Astrocyte of the spinal cord (primary cell): ENCODE data around the gene GRIN2A.

Experiments used
- DNase-seq: peaks from one replicate; pipeline ENCODE4 v3.0.0; 2011; ENCODE audit warnings: low read depth, low spot score
- H3K4me3 ChIP-seq: 2 replicates; pipeline ENCODE4 v1.5.1; 2011; ENCODE audit warnings: low read depth, mild to moderate bottlenecking, low read length, moderate library complexity
- in situ Hi-C: cut with HindIII; loops from 2 replicates; pipeline ENCODE4 v1.10.0; 2017; ENCODE audit warnings: low sequenced_read_pairs
- TF ChIP-seq, protein P1 (sequence below): IDR thresholded peaks from 2 replicates; pipeline ENCODE4 v1.5.1; 2012; ENCODE audit warnings: low read depth, mild to moderate bottlenecking, low read length, inconsistent platforms

GRIN2A gene

GRCh38 chr16:10224850-10225249 lies 42.6 kb upstream of the GRIN2A start:
- H3K4me3 ChIP-seq: no peak overlapping the region
- in situ Hi-C loops: no loop called here
- no peak for DNase-seq
- TF ChIP-seq, protein P1, sequence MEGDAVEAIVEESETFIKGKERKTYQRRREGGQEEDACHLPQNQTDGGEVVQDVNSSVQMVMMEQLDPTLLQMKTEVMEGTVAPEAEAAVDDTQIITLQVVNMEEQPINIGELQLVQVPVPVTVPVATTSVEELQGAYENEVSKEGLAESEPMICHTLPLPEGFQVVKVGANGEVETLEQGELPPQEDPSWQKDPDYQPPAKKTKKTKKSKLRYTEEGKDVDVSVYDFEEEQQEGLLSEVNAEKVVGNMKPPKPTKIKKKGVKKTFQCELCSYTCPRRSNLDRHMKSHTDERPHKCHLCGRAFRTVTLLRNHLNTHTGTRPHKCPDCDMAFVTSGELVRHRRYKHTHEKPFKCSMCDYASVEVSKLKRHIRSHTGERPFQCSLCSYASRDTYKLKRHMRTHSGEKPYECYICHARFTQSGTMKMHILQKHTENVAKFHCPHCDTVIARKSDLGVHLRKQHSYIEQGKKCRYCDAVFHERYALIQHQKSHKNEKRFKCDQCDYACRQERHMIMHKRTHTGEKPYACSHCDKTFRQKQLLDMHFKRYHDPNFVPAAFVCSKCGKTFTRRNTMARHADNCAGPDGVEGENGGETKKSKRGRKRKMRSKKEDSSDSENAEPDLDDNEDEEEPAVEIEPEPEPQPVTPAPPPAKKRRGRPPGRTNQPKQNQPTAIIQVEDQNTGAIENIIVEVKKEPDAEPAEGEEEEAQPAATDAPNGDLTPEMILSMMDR: no peak

DNA sequence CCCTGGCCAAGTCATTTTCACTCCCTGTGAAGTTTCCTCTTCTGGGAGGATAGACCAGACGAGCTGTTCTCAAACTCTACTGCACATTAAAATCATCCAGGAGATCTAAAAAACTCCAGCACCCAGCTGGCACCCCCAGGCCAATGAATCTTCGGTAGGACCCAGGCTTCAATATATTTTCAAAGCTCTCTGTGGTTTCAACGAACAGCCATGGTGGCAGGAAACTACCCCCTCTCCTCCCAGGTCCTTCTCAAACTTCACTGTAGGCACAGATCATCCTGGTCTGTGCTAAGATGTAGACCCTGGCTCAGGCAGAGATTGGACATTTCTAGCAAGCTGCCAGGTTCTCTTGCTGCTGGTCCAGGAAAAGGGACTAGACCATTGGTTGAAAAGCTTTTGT lies 38.7 kb upstream of the GRIN2A start:
- TF ChIP-seq, protein P1: no peak
- in situ Hi-C loops: no loop called here
- no peak for DNase-seq
- no peak overlapping the region for H3K4me3 ChIP-seq

GRCh38 chr16:10219742-10220141 lies 37.5 kb upstream of the GRIN2A start:
- in situ Hi-C loops: no loop called here
- H3K4me3 ChIP-seq: no peak overlapping the region
- no peak for DNase-seq
- TF ChIP-seq, protein P1: no peak

DNA sequence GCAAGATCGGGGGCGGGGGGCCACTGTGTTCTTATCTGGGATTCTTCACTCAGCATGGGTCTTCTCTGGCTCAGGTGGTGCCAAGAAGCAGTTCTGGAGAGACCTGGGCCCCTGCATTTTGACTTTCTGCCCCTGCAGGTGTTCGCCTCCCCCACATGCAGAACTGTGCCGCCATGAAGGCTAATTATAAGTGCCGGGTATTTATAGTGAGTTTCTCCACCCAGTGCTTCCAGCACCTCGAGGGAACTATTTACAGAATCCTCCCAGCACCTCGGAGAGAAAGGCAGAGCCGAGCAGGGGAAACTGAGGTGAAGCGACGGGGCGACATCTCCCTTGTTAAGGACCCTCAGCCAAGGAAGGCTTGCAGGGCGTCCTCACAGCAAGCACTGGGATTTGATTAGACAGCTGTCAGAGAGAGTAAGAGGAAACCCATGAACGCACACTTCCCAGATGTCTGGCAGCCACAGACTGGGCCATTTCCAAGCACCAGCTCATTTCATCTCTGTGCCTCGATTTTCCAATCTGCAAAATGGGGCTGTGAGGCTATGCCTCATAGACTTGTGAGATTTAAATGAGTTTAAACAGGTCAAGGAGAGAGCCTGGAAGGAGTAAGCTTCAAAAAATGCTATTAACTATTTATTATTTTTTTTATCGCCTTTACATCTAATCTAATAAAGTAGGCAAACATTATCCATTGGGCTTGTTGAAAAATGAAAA lies 36.4 kb upstream of the GRIN2A start:
- in situ Hi-C loops: no loop called here

GRCh38 chr16:10213748-10214147 lies 31.5 kb upstream of the GRIN2A start:
- no peak overlapping the region for H3K4me3 ChIP-seq
- TF ChIP-seq, protein P1: no peak
- DNase-seq: no peak
- in situ Hi-C loops: no loop called here

More for the DNA sequence above, 36.4 kb upstream of the GRIN2A start:
- H3K4me3 ChIP-seq: no peak overlapping the region
- TF ChIP-seq, protein P1: no peak
- no peak for DNase-seq

DNA sequence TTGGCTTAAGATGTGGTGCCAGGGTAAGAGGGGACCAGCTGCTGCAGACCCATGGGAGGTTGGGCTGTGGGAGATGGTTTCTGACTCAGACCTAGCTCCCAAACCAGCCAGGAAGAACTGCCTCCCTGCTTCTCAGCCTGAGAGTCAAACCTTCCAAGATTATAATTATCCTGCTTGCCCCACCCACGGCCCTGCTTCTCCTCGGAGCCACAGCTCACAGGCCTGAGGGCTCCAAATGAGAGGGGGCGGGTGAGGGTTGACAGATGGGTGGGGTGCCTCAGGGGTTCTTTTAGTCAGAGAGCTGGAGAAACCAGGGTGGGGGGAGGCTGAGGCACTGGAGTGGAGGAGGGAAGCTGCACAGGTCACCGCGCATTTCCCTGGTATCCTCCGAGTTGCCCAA lies 28.7 kb upstream of the GRIN2A start:
- TF ChIP-seq, protein P1: no peak
- no peak for DNase-seq
- no peak overlapping the region for H3K4me3 ChIP-seq

More for the DNA sequence above, 28.7 kb upstream of the GRIN2A start:
- in situ Hi-C loops: no loop called here
